SK-N-MC (cell line): ENCODE data around the gene CDK17.

Experiments
- EZH2 ChIP-seq: fragments of 200-600 bp; sonication (generic); IDR thresholded peaks from one replicate; pipeline ENCODE4 v1.6.1; 2017; ENCODE audit warnings: antibody characterized with exemption
- POLR2AphosphoS5 ChIP-seq: IDR thresholded peaks from 2 replicates; pipeline ENCODE4 v1.6.1; 2012; ENCODE audit warnings: mild to moderate bottlenecking, low read depth, low read length, borderline replicate concordance

GRCh38 chr12:96248136-96248931 lies 151.9 kb downstream of the CDK17 start:
- TF ChIP-seq POLR2AphosphoS5, result no peak
- TF ChIP-seq EZH2, result no peak
